ENCODE results near the gene UBB. TPM values are rescaled to one million over a fixed set of nuclear protein-coding genes. Genes with fewer than 3 reads are reported as not detected.

Gene UBB
- total RNA-seq, 1 donor from 2014 or later = 1,207 TPM

DNA sequence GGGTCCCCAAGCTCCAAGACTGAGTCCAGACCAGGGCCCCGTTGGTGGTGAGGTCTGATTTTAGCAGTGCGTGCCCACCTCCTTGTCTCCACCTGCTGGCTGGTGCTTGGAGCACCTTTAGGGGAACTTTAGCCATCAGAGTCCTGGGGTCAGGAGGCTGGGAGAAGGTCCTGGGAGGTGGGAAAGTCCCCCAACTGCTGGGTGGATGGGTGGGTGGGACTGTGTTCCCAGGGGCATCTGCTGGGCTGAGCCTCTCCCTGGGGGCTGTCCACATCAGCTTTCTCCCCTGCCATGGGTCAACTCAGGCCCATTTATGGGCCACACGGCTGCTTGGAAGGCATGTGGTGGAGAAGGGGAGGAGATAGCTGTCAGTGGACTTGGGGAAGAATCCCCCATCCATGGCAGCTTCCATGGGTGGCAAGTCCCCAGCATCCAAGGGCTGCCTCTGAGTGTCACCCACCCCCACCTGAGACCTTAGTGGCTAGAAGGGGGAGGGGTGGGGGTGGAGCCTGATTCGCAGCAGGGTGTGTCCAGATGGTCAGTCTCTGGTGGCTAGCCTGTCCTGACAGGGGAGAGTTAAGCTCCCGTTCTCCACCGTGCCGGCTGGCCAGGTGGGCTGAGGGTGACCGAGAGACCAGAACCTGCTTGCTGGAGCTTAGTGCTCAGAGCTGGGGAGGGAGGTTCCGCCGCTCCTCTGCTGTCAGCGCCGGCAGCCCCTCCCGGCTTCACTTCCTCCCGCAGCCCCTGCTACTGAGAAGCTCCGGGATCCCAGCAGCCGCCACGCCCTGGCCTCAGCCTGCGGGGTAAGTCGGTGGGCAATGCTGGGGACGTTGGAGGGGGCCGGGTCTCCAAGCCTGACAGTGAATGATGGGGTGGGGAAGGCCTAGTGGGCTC lies 34.4 kb downstream of the UBB start, which contains the start of gene TRPV2:
TSS of gene TRPV2 (plus strand) at position 541 of the 894 bp plus-strand sequence. CDS start 2,098 bp downstream, outside the sequence.
- H3K4me3 Mint-ChIP-seq (ENCODE audit: unreplicated experiment) = no peak within 1 kb of the TSS

GRCh38 chr17:16417399-16417798 lies 36.5 kb downstream of the UBB start:
- Mint-ChIP-seq H3K27me3 (ENCODE audit: unreplicated experiment) (no peaks in the 10 kb centered on the region), H3K27ac (ENCODE audit: unreplicated experiment) (no peak overlapping the region), H3K9me3 (ENCODE audit: unreplicated experiment) (no peaks in the 10 kb centered on the region), H3K4me1 (ENCODE audit: unreplicated experiment) (peaks cover 29% of the 10 kb centered on the region), H3K4me3 (ENCODE audit: unreplicated experiment) (no peak overlapping the region), H3K36me3 (ENCODE audit: unreplicated experiment) (no peaks in the 10 kb centered on the region)
- no peak for DNase-seq (ENCODE audit: extremely low spot score, unreplicated experiment)
- no peak for TF ChIP-seq CTCF (IDR thresholded peaks at IDR 0.05)

More for the DNA sequence above, 34.4 kb downstream of the UBB start, which contains the start of gene TRPV2:
- no peak for DNase-seq (ENCODE audit: extremely low spot score, unreplicated experiment)
- TF ChIP-seq CTCF (IDR thresholded peaks at IDR 0.05) = peak; percentile 12
- H3K27me3 Mint-ChIP-seq (ENCODE audit: unreplicated experiment) = no peaks in the 10 kb centered on the region
- H3K9me3 Mint-ChIP-seq (ENCODE audit: unreplicated experiment) = no peaks in the 10 kb centered on the region
- H3K36me3 Mint-ChIP-seq (ENCODE audit: unreplicated experiment) = no peaks in the 10 kb centered on the region
- no peak within 1 kb of the TSS for H3K27ac Mint-ChIP-seq (ENCODE audit: unreplicated experiment)
- peaks cover 24% of the 10 kb centered on the region for H3K4me1 Mint-ChIP-seq (ENCODE audit: unreplicated experiment)

DNA sequence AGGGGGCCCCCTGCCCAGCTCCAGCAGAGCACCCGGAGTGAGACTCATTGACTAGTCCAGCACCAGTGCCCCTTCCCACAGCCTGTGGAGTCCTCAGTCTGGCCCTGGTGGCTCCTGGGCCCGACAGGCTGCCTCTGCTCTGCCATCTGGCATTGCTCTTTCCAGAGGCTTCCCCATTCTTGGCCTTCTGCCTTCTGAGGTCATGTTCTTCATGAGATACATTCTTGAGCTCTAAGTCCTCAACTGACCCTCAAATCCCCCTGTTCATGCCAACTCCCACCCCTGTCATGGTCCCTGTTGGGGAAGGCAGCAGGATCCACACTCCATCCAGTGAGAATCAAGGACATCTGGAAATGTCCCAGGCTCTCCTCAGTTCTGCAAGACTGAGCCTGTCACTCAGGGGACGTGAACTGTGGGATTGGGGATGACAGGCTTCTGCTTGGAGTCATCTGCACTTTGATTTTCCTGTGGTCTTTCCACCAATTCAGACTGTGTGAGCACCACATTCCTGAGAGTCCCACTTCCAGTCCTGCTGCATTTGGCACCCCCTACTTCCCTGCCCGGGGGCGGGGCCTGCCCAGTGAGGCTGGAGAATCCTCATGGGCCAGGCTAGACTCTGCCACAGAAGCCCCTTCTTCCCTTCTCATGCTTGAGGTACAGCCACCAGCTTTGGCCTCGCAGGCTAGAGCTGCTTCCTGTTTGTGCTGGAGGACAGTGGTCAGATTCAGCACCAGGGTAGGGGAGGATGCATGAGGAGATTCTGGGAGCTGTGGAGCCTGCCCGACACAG lies 37.2 kb downstream of the UBB start:
- Mint-ChIP-seq H3K4me1 (ENCODE audit: unreplicated experiment) (peaks cover 29% of the 10 kb centered on the region), H3K27me3 (ENCODE audit: unreplicated experiment) (no peaks in the 10 kb centered on the region), H3K36me3 (ENCODE audit: unreplicated experiment) (no peaks in the 10 kb centered on the region), H3K4me3 (ENCODE audit: unreplicated experiment) (no peak overlapping the region), H3K27ac (ENCODE audit: unreplicated experiment) (peak overlapping the region; percentile 63), H3K9me3 (ENCODE audit: unreplicated experiment) (no peaks in the 10 kb centered on the region)
- DNase-seq (ENCODE audit: extremely low spot score, unreplicated experiment) = no peak
- no peak for TF ChIP-seq CTCF (IDR thresholded peaks at IDR 0.05)

- H3K9me3 Mint-ChIP-seq (ENCODE audit: unreplicated experiment) = no peaks in the 10 kb centered on the region
- no peaks in the 10 kb centered on the region for H3K27me3 Mint-ChIP-seq (ENCODE audit: unreplicated experiment)
- peaks cover 29% of the 10 kb centered on the region for H3K4me1 Mint-ChIP-seq (ENCODE audit: unreplicated experiment)
- DNase-seq (ENCODE audit: extremely low spot score, unreplicated experiment) = no peak
- H3K36me3 Mint-ChIP-seq (ENCODE audit: unreplicated experiment) = no peaks in the 10 kb centered on the region
- H3K4me3 Mint-ChIP-seq (ENCODE audit: unreplicated experiment) = no peak overlapping the region
- TF ChIP-seq CTCF (IDR thresholded peaks at IDR 0.05) = no peak
- H3K27ac Mint-ChIP-seq (ENCODE audit: unreplicated experiment) = peak overlapping the region; percentile 63
These were observed 37.8 kb downstream of the UBB start for GRCh38 chr17:16418685-16419068.

Data from osteocyte (in vitro differentiated cells).